Testis (tissue), 3 donors: Measurements from ENCODE around the gene PCNT. TPM values are rescaled to one million over a fixed set of nuclear protein-coding genes. Genes with fewer than 3 reads are reported as not detected.

Source experiments
- DNase-seq: peaks from one replicate; pipeline ENCODE4 v3.0.0-alpha.2; 2019
- H3K27ac ChIP-seq, 2 donors: fragments of 200-600 bp; sonication (generic); one replicate each; pipeline ENCODE4 v1.5.1; 2019
- H3K27me3 ChIP-seq: fragments of 200-600 bp; sonication (generic); one replicate; pipeline ENCODE4 v1.5.1; 2019
- H3K36me3 ChIP-seq: fragments of 200-600 bp; sonication (generic); one replicate; pipeline ENCODE4 v1.5.1; 2017; ENCODE audit warnings: low read depth; ENCODE audit errors: missing control alignments
- H3K4me1 ChIP-seq: fragments of 200-600 bp; sonication (generic); one replicate; pipeline ENCODE4 v1.5.1; 2019
- H3K4me3 ChIP-seq, 2 donors: fragments of 200-600 bp; sonication (generic); one replicate each; pipeline ENCODE4 v1.5.1; 2017 to 2019
- H3K9me3 ChIP-seq: fragments of 200-600 bp; sonication (generic); one replicate; pipeline ENCODE4 v1.5.1; 2017
- POLR2A ChIP-seq: fragments of 450-650 bp; IDR thresholded peaks from one replicate; pipeline ENCODE4 v1.6.1; 2017; ENCODE audit warnings: antibody characterized with exemption, mild to moderate bottlenecking, moderate library complexity
- WGBS, 2 donors: methylation state at CpG; one replicate each; pipeline ENCODE4 v1.1.5; 2018; 5-methylcytosine and 5-hydroxymethylcytosine counted together
- intact Hi-C: fragments of 100-400 bp; cut with DNase I; formaldehyde crosslinking; loops from one replicate; pipeline ENCODE4 v1.15.1; 2023; ENCODE audit warnings: low total_unique reads
- polyA plus RNA-seq: library from polyadenylated mRNA; stranded (reverse); fragments of 350-450 nt; fragmentation: Illumina TruSeq; extraction: RNeasy Lipid Tissue Mini Kit (QIAGEN cat#74804); gene quantifications from one replicate; pipeline ENCODE4 v1.2.3, GENCODE V29; 2014; ENCODE audit warnings: low read depth, low replicate concordance; ENCODE audit not compliant: insufficient read depth
- total RNA-seq, 2 donors: library from RNA; depleted of rRNA; stranded (reverse); fragments of >200 nt; gene quantifications; one replicate each; pipeline ENCODE4 v1.2.3, GENCODE V29; 2016
- TF ChIP-seq, protein P1 (sequence below), 3 experiments: fragments of 450-650 bp in 2 of 3; fragments of 200-600 bp in 1 of 3; sonication (generic) in 1 of 3; IDR thresholded peaks; one replicate each; pipeline ENCODE4 v1.5.1; 2016 to 2019; ENCODE audit warnings: antibody characterized with exemption in 3 of 3, mild to moderate bottlenecking in 2 of 3, moderate library complexity in 1 of 3

Gene PCNT
- total and polyA plus RNA-seq, 3 donors from 2014 or later, result 44.7 to 169 (median 116) TPM

DNA sequence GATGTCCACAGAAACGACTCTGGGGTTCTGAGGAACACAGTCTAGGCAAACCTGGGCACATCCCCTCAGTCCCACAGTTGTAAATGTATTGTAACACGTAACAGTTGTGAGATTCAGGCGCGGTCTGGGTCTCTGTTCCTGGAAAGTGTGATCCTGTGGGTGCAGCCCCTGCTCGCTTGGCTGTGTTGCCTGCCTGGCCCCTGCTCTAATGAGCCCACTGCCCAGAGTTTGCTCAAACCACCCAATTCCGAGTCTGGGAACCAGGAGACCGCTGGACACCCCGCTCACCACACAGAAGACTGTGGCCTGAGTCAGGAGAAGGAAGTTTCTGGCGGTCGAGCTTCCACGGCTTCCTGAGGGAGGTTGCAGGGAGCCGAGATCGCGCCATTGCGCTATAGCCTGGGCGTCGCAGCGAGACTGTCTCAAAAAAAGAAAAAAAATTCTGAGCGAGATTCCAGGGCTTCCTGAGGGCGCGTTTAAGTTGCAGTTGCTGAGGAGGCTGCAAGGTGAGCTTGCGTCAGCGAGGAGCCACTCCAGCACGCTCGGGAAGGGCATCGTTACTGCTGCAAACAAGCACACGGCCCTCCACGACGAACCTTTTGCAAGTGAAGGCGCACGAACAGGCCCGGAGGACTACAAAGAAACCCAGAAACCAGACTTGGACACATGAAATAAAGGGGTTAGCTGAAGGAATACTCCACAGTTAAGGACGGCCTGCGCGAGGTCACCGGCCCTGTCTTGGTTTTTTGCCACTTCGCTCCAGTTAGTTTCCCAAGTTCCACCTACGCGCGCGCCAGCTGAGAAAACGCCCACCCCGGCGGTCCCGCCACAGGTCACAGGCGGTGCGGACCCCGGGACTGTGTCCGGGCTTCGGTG is 1.4 kb upstream of the PCNT start:
- Histone ChIP-seq H3K4me3 (peak overlapping the region; percentile 87 to 90), H3K9me3 (no peaks in the 10 kb centered on the region), H3K27ac (peak overlapping the region in 1 of 2 donors; percentile 97), H3K4me1 (no peaks in the 10 kb centered on the region), H3K27me3 (no peaks in the 10 kb centered on the region), H3K36me3 (no peaks in the 10 kb centered on the region)
- 12 to 17% methylated on average over 49 to 50 of the region's 50 CpGs for WGBS, 2 donors
- TF ChIP-seq POLR2A, result no peak
- TF ChIP-seq, protein P1, sequence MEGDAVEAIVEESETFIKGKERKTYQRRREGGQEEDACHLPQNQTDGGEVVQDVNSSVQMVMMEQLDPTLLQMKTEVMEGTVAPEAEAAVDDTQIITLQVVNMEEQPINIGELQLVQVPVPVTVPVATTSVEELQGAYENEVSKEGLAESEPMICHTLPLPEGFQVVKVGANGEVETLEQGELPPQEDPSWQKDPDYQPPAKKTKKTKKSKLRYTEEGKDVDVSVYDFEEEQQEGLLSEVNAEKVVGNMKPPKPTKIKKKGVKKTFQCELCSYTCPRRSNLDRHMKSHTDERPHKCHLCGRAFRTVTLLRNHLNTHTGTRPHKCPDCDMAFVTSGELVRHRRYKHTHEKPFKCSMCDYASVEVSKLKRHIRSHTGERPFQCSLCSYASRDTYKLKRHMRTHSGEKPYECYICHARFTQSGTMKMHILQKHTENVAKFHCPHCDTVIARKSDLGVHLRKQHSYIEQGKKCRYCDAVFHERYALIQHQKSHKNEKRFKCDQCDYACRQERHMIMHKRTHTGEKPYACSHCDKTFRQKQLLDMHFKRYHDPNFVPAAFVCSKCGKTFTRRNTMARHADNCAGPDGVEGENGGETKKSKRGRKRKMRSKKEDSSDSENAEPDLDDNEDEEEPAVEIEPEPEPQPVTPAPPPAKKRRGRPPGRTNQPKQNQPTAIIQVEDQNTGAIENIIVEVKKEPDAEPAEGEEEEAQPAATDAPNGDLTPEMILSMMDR (IDR thresholded peaks at IDR 0.05), result no peak
- intact Hi-C loops, result no loop called here
- DNase-seq, result peak; percentile 18

DNA sequence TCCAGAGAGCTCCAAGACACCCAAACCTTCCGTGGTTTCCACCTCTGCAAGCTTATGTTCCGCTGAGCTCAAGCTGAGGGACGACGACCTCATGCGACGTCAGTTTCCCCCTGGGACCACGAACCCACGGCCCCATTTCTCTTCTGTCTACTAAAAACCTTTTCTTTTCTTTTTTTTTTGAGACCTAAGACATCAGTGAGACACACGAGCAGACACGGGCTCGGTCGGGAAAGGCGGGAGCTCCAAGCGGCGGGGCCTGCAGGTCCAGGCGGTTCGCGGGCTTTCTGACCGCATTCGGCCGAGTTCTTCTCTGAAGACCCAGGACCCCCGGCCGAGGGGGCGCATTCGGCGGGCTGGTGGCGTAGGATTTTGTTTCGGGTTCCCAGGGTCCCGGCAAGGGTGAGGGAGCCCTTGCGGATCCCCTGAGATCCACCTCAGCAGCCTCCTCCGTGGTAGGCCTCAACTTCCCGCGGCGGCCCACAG is 688 bp upstream of the PCNT start:
- DNase-seq, result peak; percentile 34
- no peaks in the 10 kb centered on the region for H3K36me3 ChIP-seq
- WGBS, 2 donors, result 0 to 1% methylated on average over 26 to 34 of the region's 34 CpGs
- H3K9me3 ChIP-seq, result no peaks in the 10 kb centered on the region
- H3K27me3 ChIP-seq, result no peaks in the 10 kb centered on the region
- H3K4me3 ChIP-seq, result peak overlapping the region; percentile 87 to 90
- intact Hi-C loops, result no loop called here
- peak overlapping the region; percentile 2 to 97 for H3K27ac ChIP-seq
- H3K4me1 ChIP-seq, result no peaks in the 10 kb centered on the region
- TF ChIP-seq, protein P1 (IDR thresholded peaks at IDR 0.05), result no peak
- TF ChIP-seq POLR2A, result no peak

DNA sequence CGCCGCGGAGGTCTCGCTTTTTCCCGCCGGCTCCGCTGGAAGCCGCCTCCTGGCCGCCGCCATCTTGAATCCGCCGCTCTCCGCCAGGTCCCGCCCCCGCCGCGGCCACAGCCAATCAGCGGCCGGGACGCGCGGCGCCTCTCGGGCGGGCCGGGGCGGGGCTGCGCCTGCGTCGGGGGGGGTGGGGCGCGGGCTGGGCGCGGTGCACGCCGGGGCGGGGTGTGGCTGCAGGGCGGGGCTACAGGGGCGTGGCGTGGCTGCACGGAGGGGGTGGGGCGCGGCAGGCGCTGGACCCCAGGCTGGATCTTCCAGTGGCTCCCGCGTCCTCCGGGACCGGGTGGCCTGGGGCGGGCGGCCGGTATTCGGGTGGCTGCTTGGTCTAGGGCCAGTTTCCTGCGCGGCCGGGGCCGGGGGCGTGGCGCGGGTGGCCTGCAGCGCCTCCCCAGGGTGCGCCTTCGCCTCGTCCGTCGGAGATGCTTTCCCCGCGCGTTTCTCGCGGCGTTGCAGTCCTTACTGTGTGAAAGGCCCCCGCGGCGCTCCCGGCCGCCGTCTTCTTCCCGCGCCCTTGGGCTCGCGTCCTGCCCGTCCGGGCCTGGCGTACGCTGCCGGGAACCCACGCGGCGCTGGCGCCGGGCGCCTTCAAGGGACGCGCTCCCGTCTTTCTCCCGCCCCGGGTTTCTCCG is 575 bp downstream of the PCNT start:
- intact Hi-C loops, result no loop called here
- Histone ChIP-seq H3K4me1 (no peaks in the 10 kb centered on the region), H3K4me3 (peak overlapping the region; percentile 87 to 90), H3K27me3 (no peaks in the 10 kb centered on the region), H3K9me3 (no peaks in the 10 kb centered on the region), H3K36me3 (no peaks in the 10 kb centered on the region), H3K27ac (peak overlapping the region; percentile 95 to 97)
- WGBS, 2 donors, result 1% methylated on average over 87 of the region's 98 CpGs; no CpG with 5 or more reads in 1 of the 2 donors
- TF ChIP-seq POLR2A, result no peak
- TF ChIP-seq, protein P1 (IDR thresholded peaks at IDR 0.05), result no peak
- peak; percentile 90 for DNase-seq

DNA sequence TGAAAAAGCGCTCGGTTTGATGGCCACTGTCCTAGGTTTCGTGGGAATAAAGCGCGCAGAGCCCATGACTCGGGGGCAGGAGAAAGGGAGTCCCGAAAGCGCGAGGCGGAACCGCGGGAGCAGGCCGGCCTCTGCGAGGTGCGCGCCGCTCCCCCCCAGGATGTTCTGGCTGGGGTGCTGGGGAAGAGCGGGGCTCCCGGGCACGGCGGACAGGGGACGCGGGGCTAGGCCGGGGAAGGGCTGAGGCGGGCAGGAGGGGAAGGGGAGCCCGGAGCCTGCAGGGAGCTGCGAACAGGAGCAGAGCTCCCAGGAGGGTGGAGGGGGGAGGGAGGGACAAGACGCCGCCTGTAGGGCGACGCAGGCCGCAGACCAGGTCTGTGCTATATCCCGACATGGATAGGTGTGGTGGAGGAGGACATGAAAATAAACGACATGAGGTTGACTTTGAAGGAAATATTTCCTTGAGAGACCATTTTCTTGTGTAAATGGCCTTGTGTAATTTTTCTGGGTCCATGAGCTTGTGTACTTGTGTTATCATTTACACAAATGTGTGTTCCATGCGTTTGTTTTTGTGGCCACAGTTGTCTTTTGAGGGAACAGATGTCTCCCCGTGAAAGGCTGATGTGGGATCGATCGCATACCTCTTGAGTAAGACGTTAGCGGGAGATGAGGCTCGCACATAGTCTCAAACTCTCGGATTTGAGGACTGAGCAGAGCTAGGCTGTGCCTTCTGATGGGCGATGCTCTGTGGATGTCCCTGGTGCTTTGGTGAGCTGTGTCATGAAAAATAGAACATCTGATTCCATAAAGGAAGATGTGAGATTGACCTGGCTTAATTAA is 1.3 kb downstream of the PCNT start:
- DNase-seq, result peak; percentile 53
- 10% methylated on average over 35 to 42 of the region's 43 CpGs for WGBS, 2 donors
- no peaks in the 10 kb centered on the region for H3K27me3 ChIP-seq
- intact Hi-C loops, result no loop called here
- TF ChIP-seq, protein P1 (IDR thresholded peaks at IDR 0.05), result no peak
- no peak for TF ChIP-seq POLR2A
- H3K9me3 ChIP-seq, result no peaks in the 10 kb centered on the region
- H3K4me1 ChIP-seq, result no peaks in the 10 kb centered on the region
- H3K27ac ChIP-seq, result peak overlapping the region; percentile 57 to 97
- peak overlapping the region; percentile 87 to 90 for H3K4me3 ChIP-seq
- no peaks in the 10 kb centered on the region for H3K36me3 ChIP-seq
